ENCODE results near the gene ZNF853.
A peak's percentile ranks its signal among the peaks of the same experiment; 100 is the strongest.

ZNF853 gene

GRCh38 chr7:6612819-6613218, 2.6 kb upstream of the ZNF853 start:
- Histone ChIP-seq H3K27me3 (ENCODE audit: control insufficient read depth, insufficient read depth, low read length) (no peaks in the 10 kb centered on the region), H3K9me3 (ENCODE audit: control insufficient read depth, insufficient read depth, low read length) (no peaks in the 10 kb centered on the region), H3K9ac (ENCODE audit: low read depth, low read length) (no peak overlapping the region), H3K36me3 (ENCODE audit: control insufficient read depth, insufficient read depth, low read length) (no peaks in the 10 kb centered on the region), H3K4me1 (ENCODE audit: control insufficient read depth, insufficient read depth, low read length) (peaks cover 6% of the 10 kb centered on the region), H3K4me3 (ENCODE audit: low read depth, low read length) (no peak overlapping the region)

GRCh38 chr7:6613706-6614105, 1.7 kb upstream of the ZNF853 start:
- H3K9ac ChIP-seq (ENCODE audit: low read depth, low read length) = peak overlapping the region; percentile 24
- H3K36me3 ChIP-seq (ENCODE audit: control insufficient read depth, insufficient read depth, low read length) = no peaks in the 10 kb centered on the region
- no peaks in the 10 kb centered on the region for H3K9me3 ChIP-seq (ENCODE audit: control insufficient read depth, insufficient read depth, low read length)
- peaks cover 6% of the 10 kb centered on the region for H3K4me1 ChIP-seq (ENCODE audit: control insufficient read depth, insufficient read depth, low read length)
- no peak overlapping the region for H3K4me3 ChIP-seq (ENCODE audit: low read depth, low read length)
- H3K27me3 ChIP-seq (ENCODE audit: control insufficient read depth, insufficient read depth, low read length) = no peaks in the 10 kb centered on the region

- Histone ChIP-seq H3K27me3 (ENCODE audit: control insufficient read depth, insufficient read depth, low read length) (no peaks in the 10 kb centered on the region), H3K4me1 (ENCODE audit: control insufficient read depth, insufficient read depth, low read length) (peaks cover 6% of the 10 kb centered on the region), H3K36me3 (ENCODE audit: control insufficient read depth, insufficient read depth, low read length) (peaks cover 2% of the 10 kb centered on the region), H3K4me3 (ENCODE audit: low read depth, low read length) (peak overlapping the region; percentile 54), H3K9ac (ENCODE audit: low read depth, low read length) (peak overlapping the region; percentile 12), H3K9me3 (ENCODE audit: control insufficient read depth, insufficient read depth, low read length) (no peaks in the 10 kb centered on the region)
Observed at GRCh38 chr7:6615723-6616555, 529 bp downstream of the ZNF853 start.

- Histone ChIP-seq H3K27me3 (ENCODE audit: control insufficient read depth, insufficient read depth, low read length) (no peaks in the 10 kb centered on the region), H3K4me1 (ENCODE audit: control insufficient read depth, insufficient read depth, low read length) (peaks cover 6% of the 10 kb centered on the region), H3K4me3 (ENCODE audit: low read depth, low read length) (no peak overlapping the region), H3K9ac (ENCODE audit: low read depth, low read length) (no peak overlapping the region), H3K9me3 (ENCODE audit: control insufficient read depth, insufficient read depth, low read length) (no peaks in the 10 kb centered on the region), H3K36me3 (ENCODE audit: control insufficient read depth, insufficient read depth, low read length) (peaks cover 10% of the 10 kb centered on the region)
Observed at GRCh38 chr7:6616854-6617643, 1.6 kb downstream of the ZNF853 start.

GRCh38 chr7:6618621-6619020, 3.2 kb downstream of the ZNF853 start:
- peaks cover 6% of the 10 kb centered on the region for H3K4me1 ChIP-seq (ENCODE audit: control insufficient read depth, insufficient read depth, low read length)
- no peak overlapping the region for H3K4me3 ChIP-seq (ENCODE audit: low read depth, low read length)
- no peak overlapping the region for H3K9ac ChIP-seq (ENCODE audit: low read depth, low read length)
- H3K27me3 ChIP-seq (ENCODE audit: control insufficient read depth, insufficient read depth, low read length) = no peaks in the 10 kb centered on the region
- H3K9me3 ChIP-seq (ENCODE audit: control insufficient read depth, insufficient read depth, low read length) = no peaks in the 10 kb centered on the region
- H3K36me3 ChIP-seq (ENCODE audit: control insufficient read depth, insufficient read depth, low read length) = peaks cover 13% of the 10 kb centered on the region

- H3K4me1 ChIP-seq (ENCODE audit: control insufficient read depth, insufficient read depth, low read length) = no peaks in the 10 kb centered on the region
Observed at GRCh38 chr7:6619961-6620360, 4.6 kb downstream of the ZNF853 start.

GRCh38 chr7:6621195-6622133, 6.1 kb downstream of the ZNF853 start:
- Histone ChIP-seq H3K36me3 (ENCODE audit: control insufficient read depth, insufficient read depth, low read length) (peaks cover 17% of the 10 kb centered on the region), H3K27me3 (ENCODE audit: control insufficient read depth, insufficient read depth, low read length) (no peaks in the 10 kb centered on the region), H3K4me3 (ENCODE audit: low read depth, low read length) (no peak overlapping the region), H3K4me1 (ENCODE audit: control insufficient read depth, insufficient read depth, low read length) (no peaks in the 10 kb centered on the region), H3K9me3 (ENCODE audit: control insufficient read depth, insufficient read depth, low read length) (no peaks in the 10 kb centered on the region), H3K9ac (ENCODE audit: low read depth, low read length) (no peak overlapping the region)

More at GRCh38 chr7:6619961-6620360, 4.6 kb downstream of the ZNF853 start:
- Histone ChIP-seq H3K27me3 (ENCODE audit: control insufficient read depth, insufficient read depth, low read length) (no peaks in the 10 kb centered on the region), H3K9me3 (ENCODE audit: control insufficient read depth, insufficient read depth, low read length) (no peaks in the 10 kb centered on the region), H3K9ac (ENCODE audit: low read depth, low read length) (no peak overlapping the region), H3K4me3 (ENCODE audit: low read depth, low read length) (no peak overlapping the region), H3K36me3 (ENCODE audit: control insufficient read depth, insufficient read depth, low read length) (peaks cover 17% of the 10 kb centered on the region)

- no peaks in the 10 kb centered on the region for H3K9me3 ChIP-seq (ENCODE audit: control insufficient read depth, insufficient read depth, low read length)
- no peak overlapping the region for H3K4me3 ChIP-seq (ENCODE audit: low read depth, low read length)
- no peaks in the 10 kb centered on the region for H3K27me3 ChIP-seq (ENCODE audit: control insufficient read depth, insufficient read depth, low read length)
- H3K4me1 ChIP-seq (ENCODE audit: control insufficient read depth, insufficient read depth, low read length) = no peaks in the 10 kb centered on the region
- no peak overlapping the region for H3K9ac ChIP-seq (ENCODE audit: low read depth, low read length)
- H3K36me3 ChIP-seq (ENCODE audit: control insufficient read depth, insufficient read depth, low read length) = peaks cover 17% of the 10 kb centered on the region
Observed at GRCh38 chr7:6622134-6622710, 6.8 kb downstream of the ZNF853 start.

GRCh38 chr7:6623589-6624245, 8.3 kb downstream of the ZNF853 start:
- H3K4me1 ChIP-seq (ENCODE audit: control insufficient read depth, insufficient read depth, low read length) = no peaks in the 10 kb centered on the region

GRCh38 chr7:6624246-6624611, 8.8 kb downstream of the ZNF853 start:
- Histone ChIP-seq H3K9ac (ENCODE audit: low read depth, low read length) (no peak overlapping the region), H3K27me3 (ENCODE audit: control insufficient read depth, insufficient read depth, low read length) (no peaks in the 10 kb centered on the region), H3K4me1 (ENCODE audit: control insufficient read depth, insufficient read depth, low read length) (no peaks in the 10 kb centered on the region)

More at GRCh38 chr7:6623589-6624245, 8.3 kb downstream of the ZNF853 start:
- no peak overlapping the region for H3K9ac ChIP-seq (ENCODE audit: low read depth, low read length)
- H3K27me3 ChIP-seq (ENCODE audit: control insufficient read depth, insufficient read depth, low read length) = no peaks in the 10 kb centered on the region
- H3K4me3 ChIP-seq (ENCODE audit: low read depth, low read length) = no peak overlapping the region
- H3K9me3 ChIP-seq (ENCODE audit: control insufficient read depth, insufficient read depth, low read length) = no peaks in the 10 kb centered on the region
- peaks cover 17% of the 10 kb centered on the region for H3K36me3 ChIP-seq (ENCODE audit: control insufficient read depth, insufficient read depth, low read length)

More at GRCh38 chr7:6624246-6624611, 8.8 kb downstream of the ZNF853 start:
- Histone ChIP-seq H3K4me3 (ENCODE audit: low read depth, low read length) (no peak overlapping the region), H3K9me3 (ENCODE audit: control insufficient read depth, insufficient read depth, low read length) (no peaks in the 10 kb centered on the region), H3K36me3 (ENCODE audit: control insufficient read depth, insufficient read depth, low read length) (peaks cover 17% of the 10 kb centered on the region)
